SK-N-SH (cell line): ENCODE measurements around the gene FEM1C. TPM values are rescaled to one million over a fixed set of nuclear protein-coding genes. Genes with fewer than 3 reads are reported as not detected.

Experiments
- CTCF ChIA-PET: fragments of 300-600, 350-600 bp; formaldehyde crosslinking; extraction: SDS; loops from one replicate; lab custom pipeline; 2021; lab: Yijun Ruan, JAX
- POLR2A ChIA-PET: fragments of 350-600 bp; sonication (Branson Sonifier 250); formaldehyde crosslinking; extraction: SDS; loops from one replicate; lab custom pipeline; 2020; ENCODE audit warnings: antibody characterized with exemption, inconsistent platforms; lab: Yijun Ruan, JAX
- DNase-seq: peaks from one replicate; pipeline ENCODE4 v3.0.0; 2012
- H2AFZ ChIP-seq: fragments of 200-600 bp; sonication (generic); 2 replicates; pipeline ENCODE4 v1.8.1; 2016; ENCODE audit warnings: antibody characterized with exemption, mild to moderate bottlenecking, low read depth
- H3F3A ChIP-seq: fragments of 200-600 bp; sonication (generic); replicated peaks from 2 replicates; pipeline ENCODE3; 2016; ENCODE audit warnings: antibody characterized with exemption, mild to moderate bottlenecking; ENCODE audit not compliant: insufficient read depth
- H3K27ac ChIP-seq, 2 experiments: fragments of 200-500 bp in 1 of 2; fragments of 200-600 bp in 1 of 2; sonication (Bioruptor generic) in 1 of 2; sonication (generic), shearing (Covaris generic) in 1 of 2; 2 replicates each; pipeline versions ENCODE4 v1.5.1 to v1.6.1; 2014 to 2016; ENCODE audit warnings: low read depth in 2 of 2, inconsistent platforms in 1 of 2, low read length in 1 of 2, mild to moderate bottlenecking in 1 of 2, mixed read lengths in 1 of 2
- H3K27me3 ChIP-seq: fragments of 200-600 bp; sonication (generic), shearing (Covaris generic); 2 replicates; pipeline ENCODE4 v1.6.1; 2016; ENCODE audit warnings: mixed run types; ENCODE audit not compliant: insufficient read depth
- H3K36me3 ChIP-seq, 2 experiments: fragments of 200-500 bp in 1 of 2; fragments of 200-600 bp in 1 of 2; sonication (Bioruptor generic) in 1 of 2; sonication (generic) in 1 of 2; replicated peaks in 1 of 2; 2 replicates each; pipeline versions ENCODE3 to v1.5.1; 2014 to 2016; ENCODE audit warnings: low read length in 1 of 2, mild to moderate bottlenecking in 1 of 2; ENCODE audit not compliant: insufficient read depth in 2 of 2, control insufficient read depth in 1 of 2
- H3K4me1 ChIP-seq, 2 experiments: fragments of 200-500 bp in 1 of 2; fragments of 200-600 bp in 1 of 2; sonication (Bioruptor generic) in 1 of 2; sonication (generic), shearing (Covaris generic) in 1 of 2; 2 replicates each; pipeline versions ENCODE4 v1.5.1 to v1.6.1; 2014 to 2016; ENCODE audit warnings: low read depth in 1 of 2, low read length in 1 of 2, mixed run types in 1 of 2; ENCODE audit not compliant: insufficient read depth in 2 of 2, control insufficient read depth in 1 of 2
- H3K4me2 ChIP-seq: fragments of 200-600 bp; sonication (generic), shearing (Covaris generic); 2 replicates; pipeline ENCODE4 v1.6.1; 2017; ENCODE audit warnings: mixed run types
- H3K4me3 ChIP-seq, 2 experiments: fragments of 200-500 bp in 1 of 2; fragments of 200-600 bp in 1 of 2; sonication (Bioruptor generic) in 1 of 2; sonication (generic), shearing (Covaris generic) in 1 of 2; 2 replicates each; pipeline versions ENCODE4 v1.5.1 to v1.8.1; 2014 to 2016; ENCODE audit warnings: low read depth in 2 of 2, inconsistent platforms in 1 of 2, low read length in 1 of 2, mild to moderate bottlenecking in 1 of 2, mixed read lengths in 1 of 2, moderate library complexity in 1 of 2
- H3K79me2 ChIP-seq: fragments of 200-600 bp; sonication (generic); 2 replicates; pipeline ENCODE4 v1.8.1; 2017; ENCODE audit warnings: mild to moderate bottlenecking; ENCODE audit not compliant: insufficient read depth
- H3K9ac ChIP-seq: fragments of 200-600 bp; sonication (generic); 2 replicates; pipeline ENCODE4 v1.6.1; 2017; ENCODE audit warnings: mixed run types
- H3K9me2 ChIP-seq: fragments of 200-600 bp; sonication (generic); 2 replicates; pipeline ENCODE4 v1.6.1; 2017; ENCODE audit warnings: mixed run types
- H3K9me3 ChIP-seq: fragments of 200-600 bp; sonication (generic); 2 replicates; pipeline ENCODE4 v1.6.1; 2017; ENCODE audit warnings: mixed run types, mild to moderate bottlenecking, moderate library complexity
- H4K20me1 ChIP-seq: fragments of 200-600 bp; sonication (generic); 2 replicates; pipeline ENCODE4 v1.6.1; 2017; ENCODE audit warnings: mild to moderate bottlenecking, mixed run types; ENCODE audit not compliant: insufficient read depth
- ELF1 ChIP-seq: IDR thresholded peaks from 2 replicates; pipeline ENCODE4 v1.4.0; 2012
- EZH2phosphoT487 ChIP-seq: fragments of 200-600 bp; sonication (generic); IDR thresholded peaks from 2 replicates; pipeline ENCODE4 v1.6.1; 2017; ENCODE audit warnings: low read depth, mixed run types, mild to moderate bottlenecking, antibody characterized with exemption, moderate library complexity, borderline replicate concordance
- FOSL2 ChIP-seq: IDR thresholded peaks from 2 replicates; pipeline ENCODE4 v1.4.0; 2012; ENCODE audit warnings: low read depth, mild to moderate bottlenecking, moderate library complexity, borderline replicate concordance
- GATA2 ChIP-seq: sonication (generic); formaldehyde crosslinking; IDR thresholded peaks from 2 replicates; pipeline ENCODE4 v1.5.0; 2020; ENCODE audit warnings: mild to moderate bottlenecking, missing genetic modification reagents
- JUND ChIP-seq: IDR thresholded peaks from 2 replicates; pipeline ENCODE4 v1.4.0; 2012
- MEF2A ChIP-seq: IDR thresholded peaks from 2 replicates; pipeline ENCODE4 v1.4.0; 2012; ENCODE audit warnings: low read depth, borderline replicate concordance
- NFIC ChIP-seq: IDR thresholded peaks from 2 replicates; pipeline ENCODE4 v1.4.0; 2012; ENCODE audit warnings: borderline replicate concordance
- NRF1 ChIP-seq: IDR thresholded peaks from 2 replicates; pipeline ENCODE4 v1.6.1; 2012; ENCODE audit warnings: low read depth, mild to moderate bottlenecking, low read length
- POLR2AphosphoS5 ChIP-seq: IDR thresholded peaks from 2 replicates; pipeline ENCODE4 v1.6.1; 2012; ENCODE audit warnings: low read depth, low read length
- RAD21 ChIP-seq: IDR thresholded peaks from 2 replicates; pipeline ENCODE4 v1.6.1; 2012; ENCODE audit warnings: mild to moderate bottlenecking, low read length
- SMC3 ChIP-seq: IDR thresholded peaks from 2 replicates; pipeline ENCODE4 v1.6.1; 2012; ENCODE audit warnings: low read depth, low read length, improper control_type of control experiment
- YY1 ChIP-seq: IDR thresholded peaks from 2 replicates; pipeline ENCODE4 v1.4.0; 2012; ENCODE audit warnings: low read depth, mild to moderate bottlenecking
- WGBS: methylation state at CpG from one replicate; pipeline ENCODE4 v1.1.6; 2017; ENCODE audit warnings: low lambda C conversion rate; 5-methylcytosine and 5-hydroxymethylcytosine counted together
- polyA plus RNA-seq, 3 experiments: library from polyadenylated mRNA; depleted of rRNA; stranded (reverse); fragments of >200 nt; gene quantifications; 2 replicates each; pipeline ENCODE4 v1.2.3, GENCODE V29; 2012
- TF ChIP-seq, protein P1 (sequence below): fragments of 150-350 bp; IDR thresholded peaks from 2 replicates; pipeline ENCODE4 v1.6.1; 2017; ENCODE audit warnings: antibody characterized with exemption, low read length, low read depth, borderline replicate concordance

FEM1C gene
- polyA plus RNA-seq, 1 of the 3 experiments (the other 2 are of a cell fraction), result 2.8 TPM

- no peaks in the 10 kb centered on the region for H3K27me3 ChIP-seq
- WGBS, result 87% methylated on average over 1 of the region's 1 CpG
- H3K79me2 ChIP-seq, result no peaks in the 10 kb centered on the region; the same call in 1 of the 2 replicates
- H3K4me2 ChIP-seq, result no peak overlapping the region
- POLR2A ChIA-PET, result no interaction called here
- no peaks in the 10 kb centered on the region for H4K20me1 ChIP-seq
- no peak overlapping the region for H2AFZ ChIP-seq
- H3K9me3 ChIP-seq, result no peaks in the 10 kb centered on the region
- H3K9me2 ChIP-seq, result no peaks in the 10 kb centered on the region
- no peak for TF ChIP-seq EZH2phosphoT487
- TF ChIP-seq YY1, result no peak
- TF ChIP-seq, protein P1, sequence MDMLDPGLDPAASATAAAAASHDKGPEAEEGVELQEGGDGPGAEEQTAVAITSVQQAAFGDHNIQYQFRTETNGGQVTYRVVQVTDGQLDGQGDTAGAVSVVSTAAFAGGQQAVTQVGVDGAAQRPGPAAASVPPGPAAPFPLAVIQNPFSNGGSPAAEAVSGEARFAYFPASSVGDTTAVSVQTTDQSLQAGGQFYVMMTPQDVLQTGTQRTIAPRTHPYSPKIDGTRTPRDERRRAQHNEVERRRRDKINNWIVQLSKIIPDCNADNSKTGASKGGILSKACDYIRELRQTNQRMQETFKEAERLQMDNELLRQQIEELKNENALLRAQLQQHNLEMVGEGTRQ, result no peak
- TF ChIP-seq POLR2AphosphoS5, result no peak
- H3K4me1 ChIP-seq, result 0 out of 4 replicates have a peak, but pooled peaks cover 0 to 7% of the 10 kb centered on the region in 2 experiments
- no peak overlapping the region for H3K9ac ChIP-seq
- H3F3A ChIP-seq, result peaks cover 8% of the 10 kb centered on the region
- CTCF ChIA-PET, result interaction anchor here (0.7 kb wide), 1 partner anchor 276 kb away, joined by 3 read pairs; no protein-coding TSS in a partner anchor
- no peak for DNase-seq
- H3K27ac ChIP-seq, result peak overlapping the region in 1 of 2 experiments; percentile 86; a peak in 2 of 4 replicates
- no peak overlapping the region for H3K4me3 ChIP-seq
- H3K36me3 ChIP-seq, result peaks cover 2 to 16% of the 10 kb centered on the region in 2 experiments
Observed at GRCh38 chr5:115584501-115584900, 39.9 kb upstream of the FEM1C start.

- H3F3A ChIP-seq, result peaks cover 8% of the 10 kb centered on the region
- H3K27ac ChIP-seq, result peak overlapping the region in 1 of 2 experiments; percentile 86; a peak in 2 of 4 replicates
- ChIA-PET POLR2A (no interaction called here), CTCF (interaction anchor here (1.1 kb wide), 1 partner anchor 274 kb away, joined by 4 read pairs; no protein-coding TSS in a partner anchor)
- H3K4me2 ChIP-seq, result peak overlapping the region; percentile 14
- no peak for DNase-seq
- H3K4me1 ChIP-seq, result 0 out of 4 replicates have a peak, but pooled peaks cover 0 to 7% of the 10 kb centered on the region in 2 experiments
- H3K9ac ChIP-seq, result peak overlapping the region; percentile 41; the same call in 1 of the 2 replicates
- no peak overlapping the region for H3K4me3 ChIP-seq
- TF ChIP-seq RAD21 (no peak), SMC3 (no peak), NFIC (no peak), MEF2A (no peak), GATA2 (no peak), FOSL2 (peak; percentile 40; the same call in 1 of the 2 replicates), NRF1 (no peak), JUND (0 out of 2 replicates have a peak, but pooled peaks have one; percentile 4), ELF1 (no peak)
- no peaks in the 10 kb centered on the region for H3K9me3 ChIP-seq
- peak overlapping the region; percentile 16; the same call in 1 of the 2 replicates for H2AFZ ChIP-seq
- H3K79me2 ChIP-seq, result no peaks in the 10 kb centered on the region; the same call in 1 of the 2 replicates
- no peaks in the 10 kb centered on the region for H4K20me1 ChIP-seq
- H3K27me3 ChIP-seq, result no peaks in the 10 kb centered on the region
- WGBS, result 60% methylated on average over 3 of the region's 3 CpGs
- no peaks in the 10 kb centered on the region for H3K9me2 ChIP-seq
- peaks cover 2 to 16% of the 10 kb centered on the region in 2 experiments for H3K36me3 ChIP-seq
Observed at GRCh38 chr5:115583474-115583873, 38.9 kb upstream of the FEM1C start.
